ENCODE results near the gene BRME1. TPM values are rescaled to one million over a fixed set of nuclear protein-coding genes. Genes with fewer than 3 reads are reported as not detected.

The BRME1 gene
- polyA plus RNA-seq, 1 donor from 2014 or later = 6.2 TPM

- no peak overlapping the region for H3K27ac ChIP-seq (ENCODE audit: low read length)
- H3F3A ChIP-seq (ENCODE audit: insufficient read depth, low read length, poor library complexity, severe bottlenecking) = no peaks in the 10 kb centered on the region
- H3K36me3 ChIP-seq (ENCODE audit: insufficient read depth, low read length) = no peaks in the 10 kb centered on the region
- no peaks in the 10 kb centered on the region for H4K20me1 ChIP-seq (ENCODE audit: insufficient read depth)
- no peak overlapping the region for H3K4me3 ChIP-seq (ENCODE audit: low read length)
- TF ChIP-seq RAD21 (conservative IDR thresholded peaks at IDR 0.05) (no peak), EZH2 (IDR thresholded peaks at IDR 0.05; ENCODE audit: borderline replicate concordance, insufficient read depth, low read length, poor library complexity, severe bottlenecking) (no peak), POLR2AphosphoS5 (IDR thresholded peaks at IDR 0.05) (no peak), TAF1 (IDR thresholded peaks at IDR 0.05; ENCODE audit: low read depth) (no peak), CTCF (IDR thresholded peaks at IDR 0.05; ENCODE audit: poor library complexity, severe bottlenecking) (no peak), REST (IDR thresholded peaks at IDR 0.05; ENCODE audit: borderline replicate concordance) (no peak), MXI1 (conservative IDR thresholded peaks at IDR 0.05; ENCODE audit: poor library complexity, severe bottlenecking) (no peak), EP300 (conservative IDR thresholded peaks at IDR 0.05; ENCODE audit: poor library complexity, severe bottlenecking) (no peak), SMC3 (conservative IDR thresholded peaks at IDR 0.05; ENCODE audit: poor library complexity) (no peak)
- no peaks in the 10 kb centered on the region for H3K9me2 ChIP-seq (ENCODE audit: insufficient read depth, low read length)
- H3K27me3 ChIP-seq (ENCODE audit: insufficient read depth, low read depth, low read length) = no peaks in the 10 kb centered on the region
- no peak overlapping the region for H3K4me2 ChIP-seq (ENCODE audit: low read length)
- H3K9me3 ChIP-seq (ENCODE audit: low read length) = no peaks in the 10 kb centered on the region
- H3K9ac ChIP-seq (ENCODE audit: low read length) = no peak overlapping the region
- H2AFZ ChIP-seq (ENCODE audit: low read depth, low read length) = no peak overlapping the region
- no peaks in the 10 kb centered on the region for H3K79me2 ChIP-seq (replicated peaks; ENCODE audit: insufficient read depth, low read length)
These were observed 18.9 kb downstream of the BRME1 start for GRCh38 chr19:13887018-13887436.

GRCh38 chr19:13885826-13886365, 20.0 kb downstream of the BRME1 start:
- Histone ChIP-seq H3K27me3 (ENCODE audit: insufficient read depth, low read depth, low read length) (no peaks in the 10 kb centered on the region), H4K20me1 (ENCODE audit: insufficient read depth) (no peaks in the 10 kb centered on the region), H3K79me2 (replicated peaks; ENCODE audit: insufficient read depth, low read length) (no peaks in the 10 kb centered on the region), H3K36me3 (ENCODE audit: insufficient read depth, low read length) (no peaks in the 10 kb centered on the region), H3K9me2 (ENCODE audit: insufficient read depth, low read length) (no peaks in the 10 kb centered on the region), H3K9ac (ENCODE audit: low read length) (no peak overlapping the region), H3K9me3 (ENCODE audit: low read length) (no peaks in the 10 kb centered on the region), H2AFZ (ENCODE audit: low read depth, low read length) (no peak overlapping the region), H3K4me3 (ENCODE audit: low read length) (no peak overlapping the region), H3F3A (ENCODE audit: insufficient read depth, low read length, poor library complexity, severe bottlenecking) (no peaks in the 10 kb centered on the region), H3K27ac (ENCODE audit: low read length) (no peak overlapping the region), H3K4me2 (ENCODE audit: low read length) (no peak overlapping the region)
- TF ChIP-seq REST (IDR thresholded peaks at IDR 0.05; ENCODE audit: borderline replicate concordance) (no peak), TAF1 (IDR thresholded peaks at IDR 0.05; ENCODE audit: low read depth) (no peak), POLR2AphosphoS5 (IDR thresholded peaks at IDR 0.05) (no peak), CTCF (IDR thresholded peaks at IDR 0.05; ENCODE audit: poor library complexity, severe bottlenecking) (no peak), EZH2 (IDR thresholded peaks at IDR 0.05; ENCODE audit: borderline replicate concordance, insufficient read depth, low read length, poor library complexity, severe bottlenecking) (no peak), SMC3 (conservative IDR thresholded peaks at IDR 0.05; ENCODE audit: poor library complexity) (no peak), MXI1 (conservative IDR thresholded peaks at IDR 0.05; ENCODE audit: poor library complexity, severe bottlenecking) (no peak), RAD21 (conservative IDR thresholded peaks at IDR 0.05) (no peak), EP300 (conservative IDR thresholded peaks at IDR 0.05; ENCODE audit: poor library complexity, severe bottlenecking) (no peak)
